ENCODE results near the gene CTNNA2. TPM values are rescaled to one million over a fixed set of nuclear protein-coding genes. Genes with fewer than 3 reads are reported as not detected.

CTNNA2 gene
- total RNA-seq, 1 experiment from 2014 or later: not detected

- DNase-seq (ENCODE audit: extremely low read depth, low read depth): no peak
Observed at GRCh38 chr2:80300954-80301353, 788.1 kb downstream of the CTNNA2 start.

- no peak for DNase-seq (ENCODE audit: extremely low read depth, low read depth)
Observed at GRCh38 chr2:80302001-80302313, 789.1 kb downstream of the CTNNA2 start.

GRCh38 chr2:80302314-80303005 is 789.6 kb downstream of the CTNNA2 start:
- no peak for DNase-seq (ENCODE audit: extremely low read depth, low read depth)

DNA sequence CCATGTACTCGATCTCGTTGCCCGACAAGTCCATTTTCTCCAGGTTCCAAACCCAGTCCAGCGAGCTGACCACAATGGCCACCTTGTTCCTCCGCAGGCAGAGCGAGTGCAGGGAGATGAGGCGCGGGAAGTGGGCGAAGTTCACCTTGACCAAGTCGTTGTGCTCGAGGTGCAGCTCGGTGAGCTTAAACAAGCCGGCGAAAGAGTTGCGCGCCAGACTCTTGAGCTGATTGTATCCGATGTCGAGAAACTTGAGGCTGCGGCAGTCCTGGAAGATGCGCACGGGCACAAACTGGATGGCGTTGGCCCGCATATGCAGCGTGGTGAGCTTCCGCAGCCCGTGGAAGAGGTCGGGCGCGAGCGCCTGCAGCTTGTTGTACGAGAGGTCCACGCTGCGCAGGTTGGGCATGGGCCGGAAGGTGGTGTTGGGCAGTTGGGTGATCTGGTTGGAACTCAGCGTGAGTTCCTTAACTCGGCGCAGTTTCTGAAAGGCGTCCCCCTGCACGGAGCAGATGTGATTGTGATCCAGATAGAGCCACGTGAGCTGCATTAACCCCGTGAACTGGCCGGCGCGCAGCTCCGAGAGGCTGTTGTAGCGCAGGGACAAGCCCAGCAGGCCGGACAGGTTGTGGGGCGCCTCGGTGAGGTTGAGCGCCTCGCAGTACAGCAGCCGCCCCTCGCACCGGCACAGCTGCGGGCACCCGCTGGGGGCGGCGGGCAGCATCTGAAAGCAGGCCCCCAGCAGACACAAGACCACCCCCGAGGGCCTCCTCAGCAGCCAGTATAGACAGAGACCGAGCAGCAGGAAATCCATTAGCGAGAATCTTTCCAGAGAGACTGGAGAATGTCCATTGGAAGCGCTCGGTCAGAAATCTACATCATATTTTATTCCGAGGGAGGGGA is 790.4 kb downstream of the CTNNA2 start:
- DNase-seq (ENCODE audit: extremely low read depth, low read depth): no peak

DNA sequence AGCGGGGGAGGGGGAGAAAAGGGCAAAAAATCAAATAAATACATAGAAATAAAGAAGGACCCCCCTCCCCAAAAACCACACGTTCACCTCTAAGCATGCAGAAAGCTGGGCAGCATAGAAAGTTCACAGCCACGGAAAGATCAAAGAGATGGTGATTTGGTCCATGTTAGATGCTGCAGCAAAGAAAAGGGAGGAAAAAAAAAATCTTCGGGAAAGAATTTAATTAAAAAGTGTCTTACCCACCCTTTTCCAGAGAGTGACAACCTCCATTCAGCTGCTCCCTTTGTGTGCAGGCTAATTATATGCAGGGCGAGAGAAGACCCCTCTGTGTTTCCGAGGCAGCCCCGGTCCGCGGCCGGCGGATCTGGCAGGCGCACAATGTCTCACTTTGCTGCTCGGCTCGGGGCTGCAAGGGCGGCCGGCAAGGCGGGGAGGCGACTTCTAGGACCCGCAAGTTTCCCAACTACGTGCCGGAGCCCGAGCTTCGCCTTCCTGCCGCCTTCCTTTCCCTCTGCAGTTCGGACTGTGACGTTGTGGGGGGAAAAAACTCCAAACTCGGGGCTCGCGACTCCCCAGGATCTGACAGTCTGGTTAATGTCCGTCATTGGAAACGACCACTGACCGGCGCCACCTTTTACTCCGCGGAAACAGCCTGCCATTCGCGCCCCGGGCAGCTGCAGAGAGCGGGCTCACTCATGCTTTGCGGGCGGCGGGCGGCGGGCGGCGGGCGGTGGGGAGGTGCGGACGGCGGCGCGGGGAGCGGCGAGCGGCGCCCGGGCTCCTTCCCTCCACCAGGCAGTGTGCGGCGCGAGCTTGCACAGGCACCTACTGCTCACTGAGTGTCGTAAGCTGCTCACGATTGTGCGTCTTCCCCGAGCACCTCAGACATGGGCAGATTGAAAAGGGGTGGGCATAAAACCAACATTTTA is 791.3 kb downstream of the CTNNA2 start, which contains the start of gene LRRTM1:
Gene LRRTM1, minus strand, starts transcription at position 844 of the 929 bp plus-strand sequence. CDS start 933 bp downstream, outside the sequence.
- peak; percentile 8 for DNase-seq (ENCODE audit: extremely low read depth, low read depth)

- DNase-seq (ENCODE audit: extremely low read depth, low read depth): no peak
Observed at GRCh38 chr2:80311304-80311703, 798.5 kb downstream of the CTNNA2 start.

- DNase-seq (ENCODE audit: extremely low read depth, low read depth): no peak
Observed at GRCh38 chr2:80312282-80312839, 799.5 kb downstream of the CTNNA2 start.

GRCh38 chr2:80322311-80322920 is 809.6 kb downstream of the CTNNA2 start:
- DNase-seq (ENCODE audit: extremely low read depth, low read depth): no peak

DNA sequence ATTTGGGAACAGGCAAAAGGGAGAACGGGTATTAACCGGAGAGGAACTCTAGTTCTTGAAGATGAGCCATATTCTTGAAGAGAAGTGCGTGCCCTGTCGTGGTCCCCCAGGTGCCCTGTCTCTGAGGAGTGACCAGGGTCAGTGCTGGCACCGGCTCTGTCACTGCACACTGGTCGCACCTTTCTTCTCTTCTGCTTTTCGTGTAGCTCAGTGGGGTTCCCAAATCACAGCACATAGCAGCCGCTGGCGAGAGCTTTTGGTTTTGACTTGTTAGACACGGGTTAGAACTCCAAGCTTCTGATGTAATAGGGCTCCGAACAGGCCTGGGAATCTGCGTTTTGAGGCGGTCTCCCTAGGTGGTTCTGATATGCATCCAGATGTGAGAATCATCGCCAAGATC is 810.1 kb downstream of the CTNNA2 start:
- DNase-seq (ENCODE audit: extremely low read depth, low read depth): no peak

DNA sequence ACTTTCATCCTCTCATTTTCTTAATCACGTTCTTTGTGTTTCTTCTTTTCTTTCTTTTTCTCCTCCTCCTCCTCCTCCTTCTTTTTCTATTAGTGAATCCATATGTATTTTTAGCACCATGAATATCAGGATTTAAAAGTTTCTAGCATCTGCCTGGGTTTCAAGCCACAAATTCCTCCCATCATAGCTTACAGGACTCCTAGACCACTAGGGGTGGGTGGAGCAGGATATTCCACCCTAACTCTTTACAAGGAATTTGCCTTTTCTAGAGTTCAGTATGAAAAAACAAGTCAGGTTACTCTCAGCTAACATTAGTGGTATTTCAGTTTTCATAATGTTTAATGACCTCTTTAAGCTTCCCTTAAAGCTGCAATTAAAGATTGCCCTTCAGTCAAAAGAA is 810.8 kb downstream of the CTNNA2 start:
- DNase-seq (ENCODE audit: extremely low read depth, low read depth): no peak

DNA sequence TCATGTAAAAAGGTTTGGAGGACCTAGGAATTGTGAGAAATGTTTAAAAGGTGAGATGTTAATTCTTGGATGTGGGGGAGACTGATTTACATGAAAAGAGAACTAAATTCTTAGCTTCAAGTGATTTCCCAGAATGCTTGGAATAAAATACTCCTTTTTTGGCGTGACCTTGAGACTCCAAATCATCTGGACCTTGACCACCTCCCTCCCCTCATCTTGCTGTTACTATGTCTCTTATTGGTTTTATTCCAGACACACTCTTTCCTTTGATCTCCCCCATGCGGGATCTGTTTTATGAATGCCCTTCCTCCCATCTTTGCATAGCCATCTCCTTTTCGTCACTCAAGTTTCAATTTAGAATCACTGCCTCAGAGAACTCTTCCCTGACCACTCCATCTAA is 811.7 kb downstream of the CTNNA2 start:
- no peak for DNase-seq (ENCODE audit: extremely low read depth, low read depth)

GRCh38 chr2:80326214-80326613 is 813.4 kb downstream of the CTNNA2 start:
- peak; percentile 15 for DNase-seq (ENCODE audit: extremely low read depth, low read depth)

GRCh38 chr2:80326861-80327260 is 814.0 kb downstream of the CTNNA2 start:
- no peak for DNase-seq (ENCODE audit: extremely low read depth, low read depth)

DNA sequence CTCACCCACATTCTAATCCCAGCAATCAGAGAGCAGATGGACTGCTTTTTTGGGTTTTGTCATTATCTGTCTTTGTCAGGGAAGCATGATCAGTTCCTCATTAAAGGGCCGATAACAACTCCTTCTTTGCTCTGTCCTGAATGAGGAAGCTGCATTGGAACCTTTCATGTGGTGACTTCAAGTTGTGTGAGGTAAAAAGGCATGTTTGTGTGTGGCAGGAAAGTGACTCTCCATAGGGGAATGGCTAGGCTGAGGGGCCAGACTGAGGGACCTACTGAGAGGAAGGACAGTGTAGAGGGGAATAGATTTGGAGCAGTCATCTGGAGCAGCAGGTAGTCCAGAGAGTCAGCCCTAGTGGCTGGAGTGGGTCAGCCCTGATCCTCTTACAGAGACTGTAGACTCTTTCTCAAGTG is 815.3 kb downstream of the CTNNA2 start:
- DNase-seq (ENCODE audit: extremely low read depth, low read depth): no peak

GRCh38 chr2:80329491-80329890 is 816.6 kb downstream of the CTNNA2 start:
- DNase-seq (ENCODE audit: extremely low read depth, low read depth): no peak

- no peak for DNase-seq (ENCODE audit: extremely low read depth, low read depth)
Observed at GRCh38 chr2:80330527-80331450, 817.9 kb downstream of the CTNNA2 start.

- no peak for DNase-seq (ENCODE audit: extremely low read depth, low read depth)
Observed at GRCh38 chr2:80333886-80334285, 821.0 kb downstream of the CTNNA2 start.

DNA sequence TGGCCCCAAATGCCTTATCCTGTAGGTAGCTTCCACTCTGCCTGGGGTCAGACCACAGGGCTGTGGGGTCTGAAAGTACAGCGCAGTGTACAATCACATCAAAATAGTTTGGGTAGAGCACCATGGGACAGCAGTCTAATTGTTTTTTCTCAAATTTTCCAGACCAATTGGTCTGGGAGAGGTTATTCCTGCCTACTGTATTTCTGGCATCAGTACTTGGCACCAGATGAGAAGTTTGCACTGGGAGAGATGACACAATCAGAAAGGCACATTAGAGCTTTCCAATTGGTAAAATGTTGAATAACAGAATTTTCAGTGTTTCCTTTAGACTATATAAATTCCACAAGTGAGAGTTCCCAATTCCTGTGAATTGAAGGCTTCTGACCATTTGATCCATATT is 822.6 kb downstream of the CTNNA2 start:
- DNase-seq (ENCODE audit: extremely low read depth, low read depth): no peak

GRCh38 chr2:80338794-80339193 is 825.9 kb downstream of the CTNNA2 start:
- no peak for DNase-seq (ENCODE audit: extremely low read depth, low read depth)

Measured in NCI-H460 (cell line).